KMS-11 (cell line): ENCODE results near the gene TMEM184A.

Experiments used
- H2AFZ ChIP-seq: fragments of 200-600 bp; sonication (generic); 2 replicates; pipeline ENCODE4 v1.6.1; 2016; ENCODE audit warnings: antibody characterized with exemption, mixed run types, low read depth
- H3K27ac ChIP-seq: fragments of 200-600 bp; sonication (generic); 2 replicates; pipeline ENCODE4 v1.6.1; 2016; ENCODE audit warnings: mild to moderate bottlenecking, mixed run types
- H3K27me3 ChIP-seq: fragments of 200-600 bp; sonication (generic); 2 replicates; pipeline ENCODE4 v1.6.1; 2017; ENCODE audit warnings: mild to moderate bottlenecking, low read depth, mixed run types, moderate library complexity; ENCODE audit not compliant: insufficient read depth
- H3K36me3 ChIP-seq: fragments of 200-600 bp; sonication (generic); 2 replicates; pipeline ENCODE4 v1.6.1; 2017; ENCODE audit warnings: mild to moderate bottlenecking, mixed run types; ENCODE audit not compliant: insufficient read depth
- H3K4me1 ChIP-seq: fragments of 200-600 bp; sonication (generic); 2 replicates; pipeline ENCODE4 v1.6.1; 2016; ENCODE audit warnings: mild to moderate bottlenecking, low read depth, mixed run types; ENCODE audit not compliant: poor library complexity, severe bottlenecking
- H3K4me2 ChIP-seq: fragments of 200-600 bp; sonication (generic); 2 replicates; pipeline ENCODE4 v1.7.0; 2016; ENCODE audit warnings: mild to moderate bottlenecking, mixed run types
- H3K4me3 ChIP-seq: fragments of 200-600 bp; sonication (generic); IDR thresholded peaks from 2 replicates; pipeline ENCODE4 v1.6.1; 2017; ENCODE audit warnings: low read depth, low read length, mixed read lengths; ENCODE audit not compliant: insufficient read depth
- H3K79me2 ChIP-seq: fragments of 200-600 bp; sonication (generic); 2 replicates; pipeline ENCODE4 v1.6.1; 2016; ENCODE audit warnings: low read depth, mixed run types; ENCODE audit not compliant: insufficient read depth
- H3K9ac ChIP-seq: fragments of 200-600 bp; sonication (generic); 2 replicates; pipeline ENCODE4 v1.6.1; 2016; ENCODE audit warnings: mild to moderate bottlenecking, mixed run types
- H4K20me1 ChIP-seq: fragments of 200-600 bp; sonication (generic); 2 replicates; pipeline ENCODE4 v1.6.1; 2016; ENCODE audit warnings: mild to moderate bottlenecking, mixed run types; ENCODE audit not compliant: insufficient read depth
- TF ChIP-seq, protein P1 (sequence below): fragments of 200-600 bp; sonication (generic); conservative IDR thresholded peaks from 2 replicates; pipeline ENCODE4 v1.6.1; 2017; ENCODE audit warnings: low read depth, mild to moderate bottlenecking, antibody characterized with exemption, low read length, moderate library complexity, mixed read lengths

The TMEM184A gene

DNA sequence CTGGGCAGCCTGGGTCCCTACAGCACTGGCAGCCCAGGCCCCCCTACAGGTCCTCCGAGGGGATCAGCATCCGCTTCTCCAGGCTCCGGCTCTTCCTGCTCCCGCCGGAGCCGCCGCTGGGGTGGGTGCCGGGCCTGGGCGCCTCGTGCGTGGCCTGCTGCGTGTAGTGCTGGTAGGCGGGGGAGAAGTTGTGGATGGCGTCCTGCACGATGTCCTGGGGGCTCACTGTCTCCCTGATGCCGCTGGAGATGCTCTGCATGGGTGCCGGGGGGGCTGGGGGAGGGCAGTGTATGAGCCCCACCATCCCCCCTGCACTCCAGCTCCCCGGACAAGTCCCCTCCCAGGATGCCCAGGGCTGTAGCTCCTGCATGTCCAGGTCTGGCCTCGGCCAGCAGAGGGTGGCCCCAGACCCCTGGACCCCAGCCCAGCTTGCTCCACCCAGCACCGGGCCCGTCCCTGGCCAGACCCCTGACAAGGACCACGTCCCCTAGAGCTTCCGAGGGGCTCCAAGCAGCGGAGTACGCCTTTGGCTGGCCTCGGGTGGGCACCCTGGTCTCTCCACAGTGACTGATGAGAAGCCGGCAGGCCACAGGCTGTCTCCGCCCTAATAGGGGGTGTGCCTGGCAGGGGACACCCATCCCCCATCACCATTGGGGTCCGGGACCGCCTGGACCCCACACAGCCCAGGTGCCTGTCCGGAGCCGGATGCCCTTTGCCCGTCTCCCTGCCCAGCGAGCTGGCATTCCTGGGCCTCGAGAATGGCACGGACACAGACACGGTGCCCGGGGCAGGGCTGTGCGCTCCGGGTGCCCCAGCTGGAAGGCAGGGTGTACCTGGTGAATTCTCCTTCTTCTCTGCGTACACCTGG, 8.9 kb downstream of the TMEM184A start:
- TF ChIP-seq, protein P1, sequence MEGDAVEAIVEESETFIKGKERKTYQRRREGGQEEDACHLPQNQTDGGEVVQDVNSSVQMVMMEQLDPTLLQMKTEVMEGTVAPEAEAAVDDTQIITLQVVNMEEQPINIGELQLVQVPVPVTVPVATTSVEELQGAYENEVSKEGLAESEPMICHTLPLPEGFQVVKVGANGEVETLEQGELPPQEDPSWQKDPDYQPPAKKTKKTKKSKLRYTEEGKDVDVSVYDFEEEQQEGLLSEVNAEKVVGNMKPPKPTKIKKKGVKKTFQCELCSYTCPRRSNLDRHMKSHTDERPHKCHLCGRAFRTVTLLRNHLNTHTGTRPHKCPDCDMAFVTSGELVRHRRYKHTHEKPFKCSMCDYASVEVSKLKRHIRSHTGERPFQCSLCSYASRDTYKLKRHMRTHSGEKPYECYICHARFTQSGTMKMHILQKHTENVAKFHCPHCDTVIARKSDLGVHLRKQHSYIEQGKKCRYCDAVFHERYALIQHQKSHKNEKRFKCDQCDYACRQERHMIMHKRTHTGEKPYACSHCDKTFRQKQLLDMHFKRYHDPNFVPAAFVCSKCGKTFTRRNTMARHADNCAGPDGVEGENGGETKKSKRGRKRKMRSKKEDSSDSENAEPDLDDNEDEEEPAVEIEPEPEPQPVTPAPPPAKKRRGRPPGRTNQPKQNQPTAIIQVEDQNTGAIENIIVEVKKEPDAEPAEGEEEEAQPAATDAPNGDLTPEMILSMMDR, result no peak
- Histone ChIP-seq H2AFZ (no peak overlapping the region), H3K36me3 (no peaks in the 10 kb centered on the region), H4K20me1 (no peaks in the 10 kb centered on the region), H3K27me3 (0 out of 2 replicates have a peak, but pooled peaks cover 3% of the 10 kb centered on the region), H3K79me2 (no peaks in the 10 kb centered on the region), H3K27ac (no peak overlapping the region), H3K9ac (no peak overlapping the region), H3K4me2 (no peak overlapping the region), H3K4me1 (no peaks in the 10 kb centered on the region), H3K4me3 (no peak overlapping the region)

DNA sequence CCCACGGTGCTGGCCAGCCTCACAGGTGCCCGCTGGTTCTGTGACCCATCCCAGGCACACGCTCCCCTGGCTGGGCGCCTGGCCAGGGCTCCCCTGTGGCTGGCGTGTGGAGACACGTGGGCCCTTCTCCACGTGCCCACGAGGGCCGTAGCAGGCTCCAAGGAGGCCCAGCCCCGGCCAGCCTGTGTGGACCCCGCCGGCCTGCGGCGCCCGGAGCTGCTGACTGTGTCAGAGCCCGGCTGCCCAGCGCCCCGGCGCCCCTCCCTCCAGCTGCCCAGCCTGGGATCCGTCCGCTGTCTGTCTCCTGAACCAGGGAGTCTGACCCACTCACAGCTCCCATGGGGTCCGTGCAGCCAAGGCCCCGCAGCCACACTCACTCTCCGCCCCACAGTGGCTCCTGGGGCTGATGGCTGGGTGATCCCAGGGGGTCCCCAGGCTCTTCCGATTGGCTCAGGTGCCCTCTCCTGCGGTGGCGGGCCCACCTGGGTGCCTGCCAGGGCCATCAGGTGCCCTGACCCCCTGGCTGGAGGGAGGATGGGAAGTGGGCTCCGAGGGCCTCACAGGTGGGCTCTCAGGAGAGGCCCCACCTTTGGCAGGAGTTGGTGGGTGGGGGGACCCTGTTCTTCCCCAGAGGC, 9.6 kb downstream of the TMEM184A start:
- no peak overlapping the region for H2AFZ ChIP-seq
- no peaks in the 10 kb centered on the region for H3K36me3 ChIP-seq
- TF ChIP-seq, protein P1, result no peak
- no peak overlapping the region for H3K4me3 ChIP-seq
- no peak overlapping the region for H3K9ac ChIP-seq
- H3K4me1 ChIP-seq, result no peaks in the 10 kb centered on the region
- H3K27me3 ChIP-seq, result 0 out of 2 replicates have a peak, but pooled peaks cover 3% of the 10 kb centered on the region
- no peak overlapping the region for H3K4me2 ChIP-seq
- H4K20me1 ChIP-seq, result no peaks in the 10 kb centered on the region
- no peaks in the 10 kb centered on the region for H3K79me2 ChIP-seq
- no peak overlapping the region for H3K27ac ChIP-seq

DNA sequence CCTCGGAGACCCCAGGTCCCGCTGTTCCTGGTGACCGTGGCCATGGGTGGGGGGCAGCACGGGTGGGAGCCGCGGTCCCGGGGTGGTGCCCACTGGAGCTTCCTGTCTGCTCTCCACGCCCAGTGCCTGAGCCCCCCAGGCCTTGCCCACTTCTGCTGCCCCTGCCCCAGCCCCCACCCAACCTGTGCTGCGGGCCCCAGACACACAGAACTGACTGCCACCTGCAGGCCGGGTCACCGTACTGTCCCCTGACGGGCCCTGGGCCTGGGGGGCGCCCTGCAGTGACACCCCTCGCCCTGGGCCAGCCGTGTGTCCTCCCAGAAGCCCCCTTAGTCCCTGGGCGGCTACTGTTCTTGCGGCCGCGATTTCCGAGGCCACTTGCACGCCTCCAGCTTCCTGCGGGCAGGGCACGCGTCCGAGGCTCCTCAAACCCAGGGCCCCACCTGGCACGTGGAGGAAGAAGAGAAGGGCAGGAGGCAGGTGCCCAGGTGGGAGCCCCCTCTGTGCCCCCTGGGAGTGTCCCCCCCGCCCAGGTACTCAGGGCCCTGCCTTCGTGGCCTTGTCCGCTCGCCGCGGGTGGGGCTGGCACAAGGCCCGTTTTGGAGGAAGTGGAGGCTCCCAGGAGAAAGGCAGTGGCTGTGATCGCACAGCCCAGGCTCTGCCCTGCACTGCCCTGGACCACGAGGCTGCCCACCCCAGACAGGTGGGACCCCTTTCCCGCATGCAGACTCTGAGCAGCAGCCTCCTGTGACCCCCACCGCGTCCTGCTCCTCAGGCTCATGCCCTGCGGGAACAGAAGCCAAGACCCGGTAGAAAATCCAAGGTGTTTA, 10.4 kb downstream of the TMEM184A start:
- H3K4me2 ChIP-seq, result no peak overlapping the region
- no peaks in the 10 kb centered on the region for H4K20me1 ChIP-seq

DNA sequence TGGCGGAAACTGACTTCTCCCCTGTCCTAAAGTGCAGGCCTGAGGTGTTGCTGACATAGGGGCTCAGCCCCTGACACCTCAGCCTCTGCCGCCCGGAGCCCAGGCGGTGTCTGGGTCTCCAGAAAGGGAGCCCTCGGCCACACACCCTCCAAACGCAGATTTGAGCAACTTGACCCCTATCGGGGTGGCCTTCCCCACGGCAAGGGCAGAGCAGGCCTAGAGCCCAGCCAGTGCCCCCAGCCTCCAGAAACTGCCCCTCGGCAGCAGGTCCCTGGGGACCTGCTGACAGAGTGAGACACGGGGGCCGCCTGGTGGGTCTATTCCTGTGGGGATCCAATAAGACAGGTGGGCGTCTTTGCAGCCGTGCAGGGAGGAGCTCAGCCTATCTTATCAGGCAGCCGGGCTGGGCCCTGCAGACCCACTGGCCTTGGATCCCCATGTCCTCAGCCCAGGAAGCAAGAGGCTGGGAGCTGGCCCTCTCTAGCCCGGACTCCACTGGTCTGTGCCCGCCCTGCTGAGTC, 11.0 kb downstream of the TMEM184A start:
- Histone ChIP-seq H3K36me3 (no peaks in the 10 kb centered on the region), H3K4me3 (no peak overlapping the region), H3K9ac (no peak overlapping the region), H4K20me1 (no peaks in the 10 kb centered on the region), H2AFZ (no peak overlapping the region), H3K27ac (no peak overlapping the region), H3K27me3 (no peaks in the 10 kb centered on the region), H3K79me2 (no peaks in the 10 kb centered on the region), H3K4me2 (no peak overlapping the region), H3K4me1 (no peaks in the 10 kb centered on the region)
- TF ChIP-seq, protein P1, result no peak

More for the DNA sequence above, 10.4 kb downstream of the TMEM184A start:
- Histone ChIP-seq H3K27ac (no peak overlapping the region), H3K36me3 (no peaks in the 10 kb centered on the region), H3K4me1 (no peaks in the 10 kb centered on the region), H2AFZ (no peak overlapping the region), H3K27me3 (0 out of 2 replicates have a peak, but pooled peaks cover under 1% of the 10 kb centered on the region), H3K9ac (no peak overlapping the region), H3K79me2 (no peaks in the 10 kb centered on the region), H3K4me3 (no peak overlapping the region)
- TF ChIP-seq, protein P1, result no peak
